SK-N-SH (cell line): ENCODE data around the gene CCDC13. TPM values are rescaled to one million over a fixed set of nuclear protein-coding genes. Genes with fewer than 3 reads are reported as not detected.

ENCODE experiments used
- CTCF ChIA-PET: fragments of 300-600, 350-600 bp; formaldehyde crosslinking; extraction: SDS; loops from one replicate; lab custom pipeline; 2021; lab: Yijun Ruan, JAX
- POLR2A ChIA-PET: fragments of 350-600 bp; sonication (Branson Sonifier 250); formaldehyde crosslinking; extraction: SDS; loops from one replicate; lab custom pipeline; 2020; ENCODE audit warnings: antibody characterized with exemption, inconsistent platforms; lab: Yijun Ruan, JAX
- DNase-seq: peaks from one replicate; pipeline ENCODE4 v3.0.0; 2012
- H2AFZ ChIP-seq: fragments of 200-600 bp; sonication (generic); 2 replicates; pipeline ENCODE4 v1.8.1; 2016; ENCODE audit warnings: antibody characterized with exemption, mild to moderate bottlenecking, low read depth
- H3F3A ChIP-seq: fragments of 200-600 bp; sonication (generic); replicated peaks from 2 replicates; pipeline ENCODE3; 2016; ENCODE audit warnings: antibody characterized with exemption, mild to moderate bottlenecking; ENCODE audit not compliant: insufficient read depth
- H3K27ac ChIP-seq, 2 experiments: fragments of 200-500 bp in 1 of 2; fragments of 200-600 bp in 1 of 2; sonication (Bioruptor generic) in 1 of 2; sonication (generic), shearing (Covaris generic) in 1 of 2; 2 replicates each; pipeline versions ENCODE4 v1.5.1 to v1.6.1; 2014 to 2016; ENCODE audit warnings: low read depth in 2 of 2, inconsistent platforms in 1 of 2, low read length in 1 of 2, mild to moderate bottlenecking in 1 of 2, mixed read lengths in 1 of 2
- H3K27me3 ChIP-seq: fragments of 200-600 bp; sonication (generic), shearing (Covaris generic); 2 replicates; pipeline ENCODE4 v1.6.1; 2016; ENCODE audit warnings: mixed run types; ENCODE audit not compliant: insufficient read depth
- H3K36me3 ChIP-seq, 2 experiments: fragments of 200-500 bp in 1 of 2; fragments of 200-600 bp in 1 of 2; sonication (Bioruptor generic) in 1 of 2; sonication (generic) in 1 of 2; replicated peaks in 1 of 2; 2 replicates each; pipeline versions ENCODE3 to v1.5.1; 2014 to 2016; ENCODE audit warnings: low read length in 1 of 2, mild to moderate bottlenecking in 1 of 2; ENCODE audit not compliant: insufficient read depth in 2 of 2, control insufficient read depth in 1 of 2
- H3K4me1 ChIP-seq, 2 experiments: fragments of 200-500 bp in 1 of 2; fragments of 200-600 bp in 1 of 2; sonication (Bioruptor generic) in 1 of 2; sonication (generic), shearing (Covaris generic) in 1 of 2; 2 replicates each; pipeline versions ENCODE4 v1.5.1 to v1.6.1; 2014 to 2016; ENCODE audit warnings: low read depth in 1 of 2, low read length in 1 of 2, mixed run types in 1 of 2; ENCODE audit not compliant: insufficient read depth in 2 of 2, control insufficient read depth in 1 of 2
- H3K4me2 ChIP-seq: fragments of 200-600 bp; sonication (generic), shearing (Covaris generic); 2 replicates; pipeline ENCODE4 v1.6.1; 2017; ENCODE audit warnings: mixed run types
- H3K4me3 ChIP-seq, 2 experiments: fragments of 200-500 bp in 1 of 2; fragments of 200-600 bp in 1 of 2; sonication (Bioruptor generic) in 1 of 2; sonication (generic), shearing (Covaris generic) in 1 of 2; 2 replicates each; pipeline versions ENCODE4 v1.5.1 to v1.8.1; 2014 to 2016; ENCODE audit warnings: low read depth in 2 of 2, inconsistent platforms in 1 of 2, low read length in 1 of 2, mild to moderate bottlenecking in 1 of 2, mixed read lengths in 1 of 2, moderate library complexity in 1 of 2
- H3K79me2 ChIP-seq: fragments of 200-600 bp; sonication (generic); 2 replicates; pipeline ENCODE4 v1.8.1; 2017; ENCODE audit warnings: mild to moderate bottlenecking; ENCODE audit not compliant: insufficient read depth
- H3K9ac ChIP-seq: fragments of 200-600 bp; sonication (generic); 2 replicates; pipeline ENCODE4 v1.6.1; 2017; ENCODE audit warnings: mixed run types
- H3K9me2 ChIP-seq: fragments of 200-600 bp; sonication (generic); 2 replicates; pipeline ENCODE4 v1.6.1; 2017; ENCODE audit warnings: mixed run types
- H3K9me3 ChIP-seq: fragments of 200-600 bp; sonication (generic); 2 replicates; pipeline ENCODE4 v1.6.1; 2017; ENCODE audit warnings: mixed run types, mild to moderate bottlenecking, moderate library complexity
- H4K20me1 ChIP-seq: fragments of 200-600 bp; sonication (generic); 2 replicates; pipeline ENCODE4 v1.6.1; 2017; ENCODE audit warnings: mild to moderate bottlenecking, mixed run types; ENCODE audit not compliant: insufficient read depth
- CHD2 ChIP-seq: fragments of 150-350 bp; IDR thresholded peaks from 2 replicates; pipeline ENCODE4 v1.6.1; 2018; ENCODE audit warnings: low read length; ENCODE audit not compliant: partially characterized antibody
- ELF1 ChIP-seq: IDR thresholded peaks from 2 replicates; pipeline ENCODE4 v1.4.0; 2012
- GABPA ChIP-seq: IDR thresholded peaks from 2 replicates; pipeline ENCODE4 v1.4.0; 2012; ENCODE audit warnings: low read depth, mild to moderate bottlenecking
- JUND ChIP-seq: IDR thresholded peaks from 2 replicates; pipeline ENCODE4 v1.4.0; 2012
- MEF2A ChIP-seq: IDR thresholded peaks from 2 replicates; pipeline ENCODE4 v1.4.0; 2012; ENCODE audit warnings: low read depth, borderline replicate concordance
- NRF1 ChIP-seq: IDR thresholded peaks from 2 replicates; pipeline ENCODE4 v1.6.1; 2012; ENCODE audit warnings: low read depth, mild to moderate bottlenecking, low read length
- RAD21 ChIP-seq: IDR thresholded peaks from 2 replicates; pipeline ENCODE4 v1.6.1; 2012; ENCODE audit warnings: mild to moderate bottlenecking, low read length
- RCOR1 ChIP-seq: fragments of 150-350 bp; IDR thresholded peaks from 2 replicates; pipeline ENCODE4 v1.6.1; 2017; ENCODE audit warnings: antibody characterized with exemption, low read length
- RFX5 ChIP-seq: IDR thresholded peaks from 2 replicates; pipeline ENCODE4 v1.6.1; 2012; ENCODE audit warnings: mild to moderate bottlenecking, improper control_type of control experiment, low read length
- SMC3 ChIP-seq: IDR thresholded peaks from 2 replicates; pipeline ENCODE4 v1.6.1; 2012; ENCODE audit warnings: low read depth, low read length, improper control_type of control experiment
- TAF1 ChIP-seq: IDR thresholded peaks from 2 replicates; pipeline ENCODE4 v1.6.1; 2012; ENCODE audit warnings: low read depth, mild to moderate bottlenecking, low read length, moderate library complexity, borderline replicate concordance
- YY1 ChIP-seq: IDR thresholded peaks from 2 replicates; pipeline ENCODE4 v1.4.0; 2012; ENCODE audit warnings: low read depth, mild to moderate bottlenecking
- WGBS: methylation state at CpG from one replicate; pipeline ENCODE4 v1.1.6; 2017; ENCODE audit warnings: low lambda C conversion rate; 5-methylcytosine and 5-hydroxymethylcytosine counted together
- polyA plus RNA-seq, 3 experiments: library from polyadenylated mRNA; depleted of rRNA; stranded (reverse); fragments of >200 nt; gene quantifications; 2 replicates each; pipeline ENCODE4 v1.2.3, GENCODE V29; 2012
- TF ChIP-seq, protein P1 (sequence below): IDR thresholded peaks from 2 replicates; pipeline ENCODE4 v1.4.0; 2012; ENCODE audit warnings: low read depth
- TF ChIP-seq, protein P2 (sequence below): fragments of 150-350 bp; IDR thresholded peaks from 2 replicates; pipeline ENCODE4 v1.6.1; 2017; ENCODE audit warnings: antibody characterized with exemption, low read length, low read depth, borderline replicate concordance
- TF ChIP-seq, protein P3 (sequence below): IDR thresholded peaks from 2 replicates; pipeline ENCODE4 v1.4.0; 2012; ENCODE audit warnings: low read depth, borderline replicate concordance
- TF ChIP-seq, protein P4 (sequence below): fragments of 150-350 bp; IDR thresholded peaks from 2 replicates; pipeline ENCODE4 v1.6.1; 2016; ENCODE audit warnings: mild to moderate bottlenecking, low read depth, low read length
- TF ChIP-seq, protein P5 (sequence below): IDR thresholded peaks from 2 replicates; pipeline ENCODE4 v1.4.0; 2012; ENCODE audit warnings: low read depth, borderline replicate concordance
- TF ChIP-seq, protein P6 (sequence below): IDR thresholded peaks from 2 replicates; pipeline ENCODE4 v1.6.1; 2012; ENCODE audit warnings: mild to moderate bottlenecking, low read depth, low read length, moderate library complexity

CCDC13 gene
- polyA plus RNA-seq, 1 of the 3 experiments (the other 2 are of a cell fraction), result 0.66 TPM

DNA sequence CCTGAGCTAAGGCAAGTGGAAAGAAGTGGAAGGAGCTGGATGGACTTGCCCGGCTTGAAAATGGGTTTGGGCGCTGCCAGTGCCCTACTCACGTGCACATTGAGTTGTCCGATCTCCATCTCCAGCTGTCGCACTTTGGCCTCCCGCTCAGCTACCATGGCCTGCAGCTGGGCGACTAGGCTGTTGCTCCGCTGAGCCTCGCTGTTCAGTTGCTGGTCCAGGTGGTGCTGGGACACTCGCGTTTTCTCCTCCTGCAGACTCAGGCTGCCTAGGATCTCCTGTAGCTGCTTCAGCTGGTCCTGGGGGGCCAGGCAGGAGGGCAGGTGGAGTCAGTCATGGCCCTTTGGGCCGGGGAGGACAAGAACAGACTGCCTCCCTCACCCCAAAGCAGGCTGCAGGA, 37.4 kb downstream of the CCDC13 start:
- CTCF ChIA-PET, result interaction anchor here (0.9 to 1.8 kb wide), 4 partner anchors 8 to 84 kb away, joined by 3 to 11 read pairs (median 4); no protein-coding TSS in a partner anchor
- Histone ChIP-seq H3K36me3 (no peaks in the 10 kb centered on the region), H3K9me2 (no peaks in the 10 kb centered on the region), H3K4me2 (no peak overlapping the region), H3K27ac (no peak overlapping the region), H3K4me3 (no peak overlapping the region)
- no peak for DNase-seq
- TF ChIP-seq JUND (no peak), YY1 (no peak), GABPA (no peak), RFX5 (no peak), CHD2 (no peak), MEF2A (no peak), NRF1 (no peak), SMC3 (no peak), RAD21 (no peak), TAF1 (no peak), ELF1 (no peak), RCOR1 (no peak)
- TF ChIP-seq, protein P1, sequence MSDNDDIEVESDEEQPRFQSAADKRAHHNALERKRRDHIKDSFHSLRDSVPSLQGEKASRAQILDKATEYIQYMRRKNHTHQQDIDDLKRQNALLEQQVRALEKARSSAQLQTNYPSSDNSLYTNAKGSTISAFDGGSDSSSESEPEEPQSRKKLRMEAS, result no peak
- TF ChIP-seq, protein P2, sequence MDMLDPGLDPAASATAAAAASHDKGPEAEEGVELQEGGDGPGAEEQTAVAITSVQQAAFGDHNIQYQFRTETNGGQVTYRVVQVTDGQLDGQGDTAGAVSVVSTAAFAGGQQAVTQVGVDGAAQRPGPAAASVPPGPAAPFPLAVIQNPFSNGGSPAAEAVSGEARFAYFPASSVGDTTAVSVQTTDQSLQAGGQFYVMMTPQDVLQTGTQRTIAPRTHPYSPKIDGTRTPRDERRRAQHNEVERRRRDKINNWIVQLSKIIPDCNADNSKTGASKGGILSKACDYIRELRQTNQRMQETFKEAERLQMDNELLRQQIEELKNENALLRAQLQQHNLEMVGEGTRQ, result no peak
- TF ChIP-seq, protein P3, sequence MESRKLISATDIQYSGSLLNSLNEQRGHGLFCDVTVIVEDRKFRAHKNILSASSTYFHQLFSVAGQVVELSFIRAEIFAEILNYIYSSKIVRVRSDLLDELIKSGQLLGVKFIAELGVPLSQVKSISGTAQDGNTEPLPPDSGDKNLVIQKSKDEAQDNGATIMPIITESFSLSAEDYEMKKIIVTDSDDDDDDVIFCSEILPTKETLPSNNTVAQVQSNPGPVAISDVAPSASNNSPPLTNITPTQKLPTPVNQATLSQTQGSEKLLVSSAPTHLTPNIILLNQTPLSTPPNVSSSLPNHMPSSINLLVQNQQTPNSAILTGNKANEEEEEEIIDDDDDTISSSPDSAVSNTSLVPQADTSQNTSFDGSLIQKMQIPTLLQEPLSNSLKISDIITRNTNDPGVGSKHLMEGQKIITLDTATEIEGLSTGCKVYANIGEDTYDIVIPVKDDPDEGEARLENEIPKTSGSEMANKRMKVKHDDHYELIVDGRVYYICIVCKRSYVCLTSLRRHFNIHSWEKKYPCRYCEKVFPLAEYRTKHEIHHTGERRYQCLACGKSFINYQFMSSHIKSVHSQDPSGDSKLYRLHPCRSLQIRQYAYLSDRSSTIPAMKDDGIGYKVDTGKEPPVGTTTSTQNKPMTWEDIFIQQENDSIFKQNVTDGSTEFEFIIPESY, result no peak
- TF ChIP-seq, protein P4, sequence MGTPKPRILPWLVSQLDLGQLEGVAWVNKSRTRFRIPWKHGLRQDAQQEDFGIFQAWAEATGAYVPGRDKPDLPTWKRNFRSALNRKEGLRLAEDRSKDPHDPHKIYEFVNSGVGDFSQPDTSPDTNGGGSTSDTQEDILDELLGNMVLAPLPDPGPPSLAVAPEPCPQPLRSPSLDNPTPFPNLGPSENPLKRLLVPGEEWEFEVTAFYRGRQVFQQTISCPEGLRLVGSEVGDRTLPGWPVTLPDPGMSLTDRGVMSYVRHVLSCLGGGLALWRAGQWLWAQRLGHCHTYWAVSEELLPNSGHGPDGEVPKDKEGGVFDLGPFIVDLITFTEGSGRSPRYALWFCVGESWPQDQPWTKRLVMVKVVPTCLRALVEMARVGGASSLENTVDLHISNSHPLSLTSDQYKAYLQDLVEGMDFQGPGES, result no peak
- TF ChIP-seq, protein P5, sequence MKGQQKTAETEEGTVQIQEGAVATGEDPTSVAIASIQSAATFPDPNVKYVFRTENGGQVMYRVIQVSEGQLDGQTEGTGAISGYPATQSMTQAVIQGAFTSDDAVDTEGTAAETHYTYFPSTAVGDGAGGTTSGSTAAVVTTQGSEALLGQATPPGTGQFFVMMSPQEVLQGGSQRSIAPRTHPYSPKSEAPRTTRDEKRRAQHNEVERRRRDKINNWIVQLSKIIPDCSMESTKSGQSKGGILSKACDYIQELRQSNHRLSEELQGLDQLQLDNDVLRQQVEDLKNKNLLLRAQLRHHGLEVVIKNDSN, result no peak
- TF ChIP-seq, protein P6, sequence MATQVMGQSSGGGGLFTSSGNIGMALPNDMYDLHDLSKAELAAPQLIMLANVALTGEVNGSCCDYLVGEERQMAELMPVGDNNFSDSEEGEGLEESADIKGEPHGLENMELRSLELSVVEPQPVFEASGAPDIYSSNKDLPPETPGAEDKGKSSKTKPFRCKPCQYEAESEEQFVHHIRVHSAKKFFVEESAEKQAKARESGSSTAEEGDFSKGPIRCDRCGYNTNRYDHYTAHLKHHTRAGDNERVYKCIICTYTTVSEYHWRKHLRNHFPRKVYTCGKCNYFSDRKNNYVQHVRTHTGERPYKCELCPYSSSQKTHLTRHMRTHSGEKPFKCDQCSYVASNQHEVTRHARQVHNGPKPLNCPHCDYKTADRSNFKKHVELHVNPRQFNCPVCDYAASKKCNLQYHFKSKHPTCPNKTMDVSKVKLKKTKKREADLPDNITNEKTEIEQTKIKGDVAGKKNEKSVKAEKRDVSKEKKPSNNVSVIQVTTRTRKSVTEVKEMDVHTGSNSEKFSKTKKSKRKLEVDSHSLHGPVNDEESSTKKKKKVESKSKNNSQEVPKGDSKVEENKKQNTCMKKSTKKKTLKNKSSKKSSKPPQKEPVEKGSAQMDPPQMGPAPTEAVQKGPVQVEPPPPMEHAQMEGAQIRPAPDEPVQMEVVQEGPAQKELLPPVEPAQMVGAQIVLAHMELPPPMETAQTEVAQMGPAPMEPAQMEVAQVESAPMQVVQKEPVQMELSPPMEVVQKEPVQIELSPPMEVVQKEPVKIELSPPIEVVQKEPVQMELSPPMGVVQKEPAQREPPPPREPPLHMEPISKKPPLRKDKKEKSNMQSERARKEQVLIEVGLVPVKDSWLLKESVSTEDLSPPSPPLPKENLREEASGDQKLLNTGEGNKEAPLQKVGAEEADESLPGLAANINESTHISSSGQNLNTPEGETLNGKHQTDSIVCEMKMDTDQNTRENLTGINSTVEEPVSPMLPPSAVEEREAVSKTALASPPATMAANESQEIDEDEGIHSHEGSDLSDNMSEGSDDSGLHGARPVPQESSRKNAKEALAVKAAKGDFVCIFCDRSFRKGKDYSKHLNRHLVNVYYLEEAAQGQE, result no peak
- TF ChIP-seq, all 33 proteins: peak for 0
- Histone ChIP-seq H3K27me3 (no peaks in the 10 kb centered on the region), H3K4me1 (no peaks in the 10 kb centered on the region; a peak in 1 of 4 replicates), H4K20me1 (no peaks in the 10 kb centered on the region), H3F3A (no peaks in the 10 kb centered on the region), H3K79me2 (no peaks in the 10 kb centered on the region), H2AFZ (no peak overlapping the region), H3K9ac (no peak overlapping the region), H3K9me3 (no peaks in the 10 kb centered on the region)
- POLR2A ChIA-PET, result no interaction called here
- WGBS, result 84% methylated on average over 4 of the region's 12 CpGs
